EH (cell line): ENCODE measurements around the gene WNT7B.
A peak's percentile ranks its signal among the peaks of the same experiment; 100 is the strongest.

Experiments used
- DNase-seq: peaks from one replicate; pipeline ENCODE4 v3.0.0-alpha.2; 2015; ENCODE audit warnings: low read depth

The WNT7B gene

GRCh38 chr22:45953178-45953577 lies 23.8 kb downstream of the WNT7B start:
- no peak for DNase-seq

DNA sequence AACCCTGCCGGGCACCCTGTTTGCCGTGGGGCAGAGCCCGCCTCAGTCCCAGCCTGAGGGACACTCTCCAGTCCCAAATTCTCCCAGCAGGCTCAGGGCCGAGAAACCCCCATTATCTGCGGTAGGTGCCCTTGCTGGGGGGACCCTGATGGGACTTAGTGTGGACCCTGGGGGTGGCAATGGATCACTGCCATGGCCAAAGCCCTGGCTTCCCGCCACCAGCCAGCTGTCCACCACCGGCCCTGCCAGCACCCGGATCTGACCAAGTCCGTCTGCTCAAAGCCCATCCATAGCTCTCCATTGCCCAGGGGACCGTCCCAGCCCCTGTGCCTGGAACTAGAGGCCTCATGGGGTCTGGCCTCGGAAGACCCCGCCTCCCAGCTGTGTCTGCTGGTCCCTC lies 24.4 kb downstream of the WNT7B start:
- DNase-seq = no peak

- no peak for DNase-seq
These were observed 24.8 kb downstream of the WNT7B start for GRCh38 chr22:45952151-45952550.

- no peak for DNase-seq
These were observed 27.1 kb downstream of the WNT7B start for GRCh38 chr22:45949891-45950290.

DNA sequence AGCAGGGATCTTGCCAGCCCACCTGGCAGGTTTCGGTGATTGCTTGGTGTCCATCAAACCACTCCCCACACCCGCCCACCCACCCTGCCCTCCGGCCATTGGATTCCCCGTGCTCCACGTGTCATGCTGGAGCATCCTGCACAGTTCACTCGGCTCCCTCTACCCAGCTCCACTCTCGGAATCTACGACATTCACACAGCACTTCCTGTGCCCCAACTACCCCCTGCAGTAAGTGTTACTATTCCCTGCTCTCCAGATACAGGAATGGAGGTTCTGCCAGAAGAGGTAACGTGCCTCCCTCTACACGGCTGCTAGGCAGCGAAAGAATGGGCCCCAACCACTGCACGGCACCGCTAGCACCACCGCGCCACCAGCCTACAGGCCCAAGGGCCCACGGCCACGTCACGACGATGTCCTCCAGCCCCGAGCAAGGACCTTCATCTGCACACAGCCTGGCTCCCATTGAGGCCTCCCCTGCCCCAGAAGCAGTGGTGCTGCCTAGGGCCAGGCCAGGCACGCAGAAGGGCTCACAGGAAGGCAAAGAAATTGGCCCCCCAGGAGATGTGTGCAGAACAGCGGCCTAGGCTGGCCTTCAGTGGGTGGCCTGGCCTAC lies 27.6 kb downstream of the WNT7B start:
- DNase-seq = no peak

GRCh38 chr22:45948081-45948648 lies 28.8 kb downstream of the WNT7B start:
- DNase-seq = no peak

DNA sequence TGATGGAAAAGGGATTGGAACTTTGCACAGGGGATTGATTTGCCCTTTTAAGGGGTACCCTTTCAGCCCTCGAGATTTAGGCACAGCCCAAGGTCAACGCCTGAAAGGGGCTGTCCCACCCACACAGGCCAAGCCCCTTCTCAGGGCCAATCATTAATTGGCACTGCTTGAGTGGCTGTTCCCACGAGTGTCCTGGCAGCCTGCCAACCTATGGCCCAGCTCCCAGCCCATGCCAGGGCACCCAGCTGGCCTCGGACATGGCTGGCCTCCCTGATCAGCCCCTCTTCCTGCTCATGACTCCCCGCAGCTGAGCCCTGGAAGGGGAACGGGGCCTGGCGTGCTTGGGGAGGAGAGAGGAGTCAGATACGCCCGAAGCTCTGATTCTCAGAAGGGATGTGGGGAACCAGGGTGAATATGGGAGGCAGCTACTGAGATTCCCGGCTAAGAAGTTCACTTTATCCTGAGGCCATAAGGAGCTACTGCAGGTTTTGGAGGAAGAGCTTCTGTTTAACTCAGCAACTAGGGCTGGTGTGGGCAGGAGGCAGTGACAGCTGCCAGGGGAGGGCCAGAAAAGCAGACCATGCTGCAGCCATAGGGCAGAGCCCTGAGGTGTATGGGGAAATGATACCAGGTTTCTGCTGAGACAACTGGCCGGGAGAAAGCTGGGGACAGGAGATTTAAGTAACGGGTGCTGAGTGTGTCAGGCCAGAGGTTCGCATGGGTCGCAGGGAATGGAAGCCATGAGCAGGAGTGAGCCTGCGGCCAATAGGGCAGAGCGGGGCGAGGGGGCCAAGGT lies 30.0 kb downstream of the WNT7B start:
- DNase-seq = no peak

DNA sequence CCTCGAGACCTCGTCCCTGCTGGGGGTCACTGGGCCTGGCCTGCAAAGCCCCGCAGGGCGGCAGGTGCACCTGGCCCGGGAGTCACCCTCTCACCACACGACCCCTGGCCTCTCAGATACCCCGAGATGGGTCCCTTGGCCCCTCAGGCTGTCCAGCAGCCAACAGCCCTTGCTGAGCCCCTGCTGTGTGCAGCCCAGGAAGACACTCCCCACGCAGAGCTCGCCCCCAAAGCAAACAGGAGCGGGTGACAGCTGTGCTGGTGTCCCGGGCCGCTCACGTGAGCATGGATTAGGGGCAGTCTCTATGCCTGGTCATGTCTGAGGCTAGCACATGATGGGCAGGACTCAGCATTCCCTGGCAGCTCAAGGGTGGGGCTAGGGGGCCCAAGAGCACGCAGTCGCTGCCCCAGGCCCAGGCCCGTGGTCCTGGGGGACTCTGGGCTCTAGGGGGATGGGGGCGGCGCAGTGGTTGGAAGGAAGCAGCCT lies 31.3 kb downstream of the WNT7B start:
- DNase-seq = no peak

GRCh38 chr22:45942787-45943493 lies 34.0 kb downstream of the WNT7B start:
- DNase-seq = no peak

DNA sequence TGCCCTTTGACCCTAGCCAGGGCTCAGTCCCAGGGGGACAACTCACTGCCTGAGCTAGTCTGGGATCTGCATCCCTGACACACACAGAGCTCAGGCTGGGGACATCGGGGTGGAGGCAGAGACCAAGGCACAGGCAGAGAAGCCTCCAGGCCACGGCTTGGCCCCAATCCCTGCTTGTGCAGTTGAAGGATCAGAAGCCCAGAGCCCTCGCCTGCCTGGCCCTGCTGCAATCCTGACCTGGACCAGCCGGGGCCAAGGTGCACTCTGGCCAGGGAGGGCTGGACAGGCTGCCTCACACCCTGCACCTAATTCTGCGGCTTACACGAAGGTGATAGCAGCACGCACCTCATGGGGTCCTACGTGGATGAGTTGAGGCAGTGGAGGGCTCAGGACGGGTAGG lies 34.6 kb downstream of the WNT7B start:
- DNase-seq = no peak

- DNase-seq = no peak
These were observed 38.0 kb downstream of the WNT7B start for GRCh38 chr22:45938913-45939312.

DNA sequence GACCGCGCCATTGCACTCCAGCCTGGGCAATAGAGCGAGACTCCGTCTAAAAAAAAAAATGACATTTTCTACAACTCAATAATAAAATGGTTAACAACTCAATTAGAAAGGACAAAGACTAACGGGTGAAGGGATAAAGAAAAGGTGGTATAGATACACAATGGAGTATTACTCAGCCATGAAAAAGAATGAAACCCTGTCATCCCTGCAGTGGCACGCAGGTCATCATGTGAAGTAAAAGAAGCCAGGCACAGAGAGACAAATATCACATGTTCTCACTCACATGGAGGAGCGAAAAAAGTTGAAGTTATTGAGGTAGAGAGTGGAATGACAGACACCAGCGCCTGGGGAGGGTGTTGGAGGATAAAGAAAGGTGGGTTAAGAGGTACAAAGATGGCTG lies 39.0 kb downstream of the WNT7B start:
- no peak for DNase-seq

GRCh38 chr22:45935573-45935972 lies 41.4 kb downstream of the WNT7B start:
- no peak for DNase-seq

DNA sequence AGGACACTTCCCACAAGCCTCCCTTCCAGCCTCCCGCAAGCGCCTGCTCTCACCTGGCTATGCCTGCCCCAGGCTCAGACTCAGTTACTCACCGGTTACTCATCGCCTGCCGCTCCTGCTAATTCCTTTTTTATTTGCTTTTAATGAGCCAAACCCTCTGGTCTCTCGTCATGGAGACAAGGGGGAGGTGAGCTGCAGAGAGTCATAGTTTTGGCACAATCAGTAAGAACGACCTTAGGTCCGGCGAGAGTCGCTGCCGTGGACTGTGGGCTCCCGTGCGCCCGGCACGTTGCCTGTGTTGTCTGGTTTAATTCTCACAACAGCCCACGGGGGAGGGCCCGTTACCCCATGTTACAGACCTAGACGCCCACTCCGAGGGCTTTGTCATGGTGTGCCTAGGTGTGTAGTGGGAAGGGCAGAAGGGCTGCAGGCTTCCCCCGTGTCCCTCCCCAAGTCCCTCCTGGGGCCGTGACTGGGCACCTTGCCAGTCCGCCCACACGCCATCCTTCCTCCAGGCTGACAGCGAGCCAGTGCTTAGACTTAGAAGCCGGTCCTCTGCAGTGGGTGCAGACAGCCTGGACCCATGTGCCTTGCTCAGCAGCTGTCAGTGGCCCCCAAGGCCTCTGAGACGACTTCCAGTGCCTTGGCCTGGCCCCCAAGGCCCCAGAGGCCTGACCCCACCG lies 42.2 kb downstream of the WNT7B start:
- DNase-seq = peak; percentile 89

DNA sequence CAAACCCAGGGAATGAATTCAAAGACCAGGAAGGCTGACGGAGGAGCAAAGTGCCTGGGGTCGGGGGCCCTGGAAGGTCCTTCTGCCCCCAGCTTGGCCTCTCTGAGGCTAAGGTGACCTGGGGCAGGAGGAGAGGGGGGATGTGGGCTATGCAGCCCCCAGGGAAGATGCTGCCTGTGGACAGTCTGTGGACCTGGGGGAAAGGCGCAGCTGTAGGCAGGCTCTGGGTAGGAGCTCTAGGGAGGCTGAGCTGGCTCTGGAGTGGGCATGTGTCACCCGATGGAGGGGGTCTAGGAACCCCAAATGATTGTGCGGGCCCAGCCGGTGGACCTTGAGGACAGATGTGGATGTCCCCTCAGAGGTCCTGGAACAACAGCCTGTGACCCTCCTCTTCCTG lies 42.8 kb downstream of the WNT7B start:
- DNase-seq = no peak

GRCh38 chr22:45933506-45934167 lies 43.3 kb downstream of the WNT7B start:
- DNase-seq = no peak

DNA sequence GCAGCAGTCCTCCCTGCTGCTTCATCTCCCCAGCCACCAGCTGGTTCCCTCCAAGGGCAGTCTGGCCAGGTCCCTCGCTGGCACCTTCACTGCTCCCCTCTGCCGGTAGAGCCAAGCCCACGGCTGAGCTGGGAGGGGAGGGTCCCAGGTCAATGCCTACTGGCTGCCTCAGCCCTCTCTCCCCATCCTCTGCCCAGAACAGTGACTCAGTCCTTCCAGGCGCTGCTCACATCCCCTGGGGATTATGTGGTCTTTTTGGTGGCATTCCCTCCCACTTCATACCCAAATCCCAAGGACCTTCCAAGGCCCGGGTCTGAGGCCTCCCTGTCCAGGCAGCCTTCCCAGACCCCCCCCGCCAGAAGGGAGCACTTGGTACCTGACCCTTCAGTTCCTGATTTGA lies 44.9 kb downstream of the WNT7B start:
- peak; percentile 18 for DNase-seq

- DNase-seq = no peak
These were observed 45.9 kb downstream of the WNT7B start for GRCh38 chr22:45931042-45931441.

- DNase-seq = no peak
These were observed 46.6 kb downstream of the WNT7B start for GRCh38 chr22:45930324-45930723.

- no peak for DNase-seq
These were observed 47.3 kb downstream of the WNT7B start for GRCh38 chr22:45929649-45930048.

- DNase-seq = no peak
These were observed 48.1 kb downstream of the WNT7B start for GRCh38 chr22:45928726-45929368.
